ENCODE results near the gene GPSM1. TPM values are rescaled to one million over a fixed set of nuclear protein-coding genes. Genes with fewer than 3 reads are reported as not detected.

Gene GPSM1, protein sequence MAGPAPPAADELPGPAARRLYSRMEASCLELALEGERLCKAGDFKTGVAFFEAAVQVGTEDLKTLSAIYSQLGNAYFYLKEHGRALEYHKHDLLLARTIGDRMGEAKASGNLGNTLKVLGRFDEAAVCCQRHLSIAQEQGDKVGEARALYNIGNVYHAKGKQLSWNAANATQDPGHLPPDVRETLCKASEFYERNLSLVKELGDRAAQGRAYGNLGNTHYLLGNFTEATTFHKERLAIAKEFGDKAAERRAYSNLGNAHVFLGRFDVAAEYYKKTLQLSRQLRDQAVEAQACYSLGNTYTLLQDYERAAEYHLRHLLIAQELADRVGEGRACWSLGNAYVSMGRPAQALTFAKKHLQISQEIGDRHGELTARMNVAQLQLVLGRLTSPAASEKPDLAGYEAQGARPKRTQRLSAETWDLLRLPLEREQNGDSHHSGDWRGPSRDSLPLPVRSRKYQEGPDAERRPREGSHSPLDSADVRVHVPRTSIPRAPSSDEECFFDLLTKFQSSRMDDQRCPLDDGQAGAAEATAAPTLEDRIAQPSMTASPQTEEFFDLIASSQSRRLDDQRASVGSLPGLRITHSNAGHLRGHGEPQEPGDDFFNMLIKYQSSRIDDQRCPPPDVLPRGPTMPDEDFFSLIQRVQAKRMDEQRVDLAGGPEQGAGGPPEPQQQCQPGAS
- 140 TPM for total RNA-seq (ENCODE audit: unreplicated experiment)
- long read RNA-seq, partial matches to known transcripts = 9 of 12 reads
- long read RNA-seq, other reads (novel, unspliced or antisense) = 1 of 12 reads

DNA sequence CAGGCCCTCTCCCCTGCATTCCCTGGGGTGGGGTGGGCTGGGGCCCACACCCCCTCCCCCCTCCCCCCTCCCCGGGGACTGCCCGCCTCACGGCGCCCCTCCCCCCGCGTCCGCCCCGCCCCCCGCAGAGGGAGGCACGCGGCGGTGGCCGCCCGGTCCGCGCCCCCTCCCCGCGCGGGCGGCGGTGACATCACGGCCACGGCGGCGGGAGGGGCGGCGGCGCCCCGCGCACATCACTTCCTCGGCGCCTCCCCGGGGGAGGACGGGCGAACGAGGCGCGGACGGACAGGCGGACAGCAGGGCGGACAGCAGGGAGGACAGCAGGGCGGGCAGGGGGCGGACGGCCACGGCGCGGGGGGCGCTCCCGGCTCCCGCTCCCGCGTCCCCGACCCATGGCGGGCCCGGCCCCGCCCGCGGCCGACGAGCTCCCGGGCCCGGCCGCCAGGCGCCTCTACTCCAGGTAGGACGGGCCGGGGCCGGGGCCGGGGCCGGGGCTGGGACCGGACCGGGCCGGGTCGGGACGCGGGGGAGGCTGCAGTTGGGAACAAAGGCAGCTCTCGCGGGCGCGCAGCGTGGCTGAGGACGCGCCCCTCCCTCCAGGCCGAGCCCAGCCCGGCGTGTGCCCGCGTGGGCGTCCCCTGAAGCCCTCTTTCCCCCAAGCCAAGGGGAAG is at the start of gene GPSM1:
Gene GPSM1, plus strand, starts transcription at position 236 of the 671 bp plus-strand sequence. Its CDS starts 157 bp downstream, at position 393.
- H3K27me3 Mint-ChIP-seq (ENCODE audit: unreplicated experiment) = peaks cover 12% of the 10 kb centered on the region
- peak; percentile 64 for DNase-seq
- TF ChIP-seq, protein P1, sequence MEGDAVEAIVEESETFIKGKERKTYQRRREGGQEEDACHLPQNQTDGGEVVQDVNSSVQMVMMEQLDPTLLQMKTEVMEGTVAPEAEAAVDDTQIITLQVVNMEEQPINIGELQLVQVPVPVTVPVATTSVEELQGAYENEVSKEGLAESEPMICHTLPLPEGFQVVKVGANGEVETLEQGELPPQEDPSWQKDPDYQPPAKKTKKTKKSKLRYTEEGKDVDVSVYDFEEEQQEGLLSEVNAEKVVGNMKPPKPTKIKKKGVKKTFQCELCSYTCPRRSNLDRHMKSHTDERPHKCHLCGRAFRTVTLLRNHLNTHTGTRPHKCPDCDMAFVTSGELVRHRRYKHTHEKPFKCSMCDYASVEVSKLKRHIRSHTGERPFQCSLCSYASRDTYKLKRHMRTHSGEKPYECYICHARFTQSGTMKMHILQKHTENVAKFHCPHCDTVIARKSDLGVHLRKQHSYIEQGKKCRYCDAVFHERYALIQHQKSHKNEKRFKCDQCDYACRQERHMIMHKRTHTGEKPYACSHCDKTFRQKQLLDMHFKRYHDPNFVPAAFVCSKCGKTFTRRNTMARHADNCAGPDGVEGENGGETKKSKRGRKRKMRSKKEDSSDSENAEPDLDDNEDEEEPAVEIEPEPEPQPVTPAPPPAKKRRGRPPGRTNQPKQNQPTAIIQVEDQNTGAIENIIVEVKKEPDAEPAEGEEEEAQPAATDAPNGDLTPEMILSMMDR (IDR thresholded peaks at IDR 0.05; ENCODE audit: partially characterized antibody, unreplicated experiment) = no peak
- H3K27ac Mint-ChIP-seq (ENCODE audit: unreplicated experiment) = no peak within 1 kb of the TSS
- no peaks in the 10 kb centered on the region for H3K36me3 Mint-ChIP-seq (ENCODE audit: unreplicated experiment)
- H3K4me1 Mint-ChIP-seq (ENCODE audit: low read depth, unreplicated experiment) = peaks cover 11% of the 10 kb centered on the region
- peaks cover 3% of the 10 kb centered on the region for H3K9me3 Mint-ChIP-seq (ENCODE audit: unreplicated experiment)
- H3K4me3 Mint-ChIP-seq (ENCODE audit: unreplicated experiment) = peak within 1 kb of the TSS; percentile 88

DNA sequence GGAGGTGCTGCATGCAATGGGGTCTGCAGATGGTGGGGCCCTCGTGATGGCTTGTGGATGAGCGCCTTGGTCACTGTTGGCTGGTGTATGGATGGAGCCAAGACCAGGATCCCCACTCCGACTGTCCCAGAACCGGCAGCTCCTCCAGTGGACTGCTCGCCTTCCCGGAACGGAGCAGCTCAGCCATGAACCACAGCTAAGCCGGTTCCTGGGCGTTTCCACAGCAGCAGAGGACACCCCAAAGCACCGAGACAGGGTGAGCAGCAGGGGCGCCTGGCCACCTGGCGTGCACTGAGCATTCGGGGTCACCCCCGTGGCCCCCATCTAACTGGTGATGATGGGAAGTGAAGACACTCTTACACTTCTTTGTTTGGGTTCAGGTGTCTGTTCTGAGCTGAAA is 49.6 kb upstream of the GPSM1 start:
- TF ChIP-seq, protein P1 (IDR thresholded peaks at IDR 0.05; ENCODE audit: partially characterized antibody, unreplicated experiment) = no peak
- Mint-ChIP-seq H3K36me3 (ENCODE audit: unreplicated experiment) (no peaks in the 10 kb centered on the region), H3K27ac (ENCODE audit: unreplicated experiment) (no peak overlapping the region), H3K9me3 (ENCODE audit: unreplicated experiment) (peaks cover 1% of the 10 kb centered on the region), H3K4me1 (ENCODE audit: low read depth, unreplicated experiment) (no peaks in the 10 kb centered on the region), H3K27me3 (ENCODE audit: unreplicated experiment) (peaks cover 9% of the 10 kb centered on the region), H3K4me3 (ENCODE audit: unreplicated experiment) (no peak overlapping the region)
- DNase-seq = no peak

DNA sequence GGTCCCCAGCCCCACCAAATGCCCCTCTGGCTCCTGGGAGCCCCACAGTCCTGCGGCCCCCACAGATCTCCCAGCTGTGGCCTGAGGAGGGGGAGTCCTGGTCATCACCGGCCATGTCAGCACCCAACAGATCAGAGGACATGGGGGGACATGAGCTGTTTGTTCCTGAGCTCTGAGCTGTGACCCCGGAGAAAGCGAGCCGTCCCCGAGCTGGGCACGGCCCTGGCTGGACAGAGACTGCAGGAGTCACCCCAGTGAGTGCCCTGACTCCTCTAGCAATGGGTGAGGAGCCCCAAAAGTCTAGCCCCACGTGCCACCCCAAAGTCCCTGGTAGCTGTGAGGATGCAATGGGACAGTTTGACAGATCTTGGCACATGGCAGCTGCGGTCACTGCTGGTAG is 49.1 kb upstream of the GPSM1 start:
- H3K36me3 Mint-ChIP-seq (ENCODE audit: unreplicated experiment) = no peaks in the 10 kb centered on the region
- peaks cover 3% of the 10 kb centered on the region for H3K9me3 Mint-ChIP-seq (ENCODE audit: unreplicated experiment)
- no peak overlapping the region for H3K4me3 Mint-ChIP-seq (ENCODE audit: unreplicated experiment)
- TF ChIP-seq, protein P1 (IDR thresholded peaks at IDR 0.05; ENCODE audit: partially characterized antibody, unreplicated experiment) = no peak
- peaks cover 9% of the 10 kb centered on the region for H3K27me3 Mint-ChIP-seq (ENCODE audit: unreplicated experiment)
- DNase-seq = no peak
- no peaks in the 10 kb centered on the region for H3K4me1 Mint-ChIP-seq (ENCODE audit: low read depth, unreplicated experiment)
- H3K27ac Mint-ChIP-seq (ENCODE audit: unreplicated experiment) = no peak overlapping the region

DNA sequence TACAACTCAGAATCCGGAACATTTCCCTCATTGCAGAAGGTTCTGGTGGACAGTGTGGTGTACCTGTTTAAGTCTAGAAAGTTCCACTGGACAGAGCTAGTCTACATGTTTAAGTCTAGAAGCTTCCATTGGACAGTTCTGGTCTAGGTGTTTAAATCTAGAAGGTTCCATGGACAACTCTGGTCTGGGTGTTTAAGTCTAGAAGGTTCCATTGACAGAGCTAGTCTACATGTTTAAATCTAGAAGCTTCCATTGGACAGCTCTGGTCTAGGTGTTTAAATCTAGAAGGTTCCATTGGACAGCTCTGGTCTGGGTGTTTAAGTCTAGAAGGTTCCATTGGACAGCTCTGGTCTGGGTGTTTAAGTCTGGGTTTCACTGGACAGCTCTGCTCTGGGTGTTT is 48.4 kb upstream of the GPSM1 start:
- Mint-ChIP-seq H3K36me3 (ENCODE audit: unreplicated experiment) (no peaks in the 10 kb centered on the region), H3K27me3 (ENCODE audit: unreplicated experiment) (peaks cover 6% of the 10 kb centered on the region), H3K9me3 (ENCODE audit: unreplicated experiment) (peaks cover 4% of the 10 kb centered on the region), H3K27ac (ENCODE audit: unreplicated experiment) (no peak overlapping the region), H3K4me3 (ENCODE audit: unreplicated experiment) (no peak overlapping the region), H3K4me1 (ENCODE audit: low read depth, unreplicated experiment) (no peaks in the 10 kb centered on the region)
- no peak for DNase-seq
- TF ChIP-seq, protein P1 (IDR thresholded peaks at IDR 0.05; ENCODE audit: partially characterized antibody, unreplicated experiment) = no peak
